Gastrocnemius medialis (tissue), 4 donors: Measurements from ENCODE around the gene AUTS2.
A peak's percentile ranks its signal among the peaks of the same experiment; 100 is the strongest.

Experiments
- POLR2A ChIP-seq, 2 donors: fragments of 450-650 bp; IDR thresholded peaks; one replicate each; pipeline ENCODE4 v1.6.1; 2017; ENCODE audit warnings: antibody characterized with exemption in 2 of 2, mild to moderate bottlenecking in 2 of 2, moderate library complexity in 2 of 2
- TF ChIP-seq, protein P1 (sequence below), 5 experiments: fragments of 450-650 bp in 3 of 5; fragments of 200-600 bp in 2 of 5; sonication (generic) in 2 of 5; IDR thresholded peaks in 4 of 5; conservative IDR thresholded peaks in 1 of 5; 1 replicate in 4 of 5; 2 replicates in 1 of 5; pipeline ENCODE4 v1.5.1; 2016 to 2019; ENCODE audit warnings: antibody characterized with exemption in 5 of 5, mild to moderate bottlenecking in 3 of 5, moderate library complexity in 3 of 5

DNA sequence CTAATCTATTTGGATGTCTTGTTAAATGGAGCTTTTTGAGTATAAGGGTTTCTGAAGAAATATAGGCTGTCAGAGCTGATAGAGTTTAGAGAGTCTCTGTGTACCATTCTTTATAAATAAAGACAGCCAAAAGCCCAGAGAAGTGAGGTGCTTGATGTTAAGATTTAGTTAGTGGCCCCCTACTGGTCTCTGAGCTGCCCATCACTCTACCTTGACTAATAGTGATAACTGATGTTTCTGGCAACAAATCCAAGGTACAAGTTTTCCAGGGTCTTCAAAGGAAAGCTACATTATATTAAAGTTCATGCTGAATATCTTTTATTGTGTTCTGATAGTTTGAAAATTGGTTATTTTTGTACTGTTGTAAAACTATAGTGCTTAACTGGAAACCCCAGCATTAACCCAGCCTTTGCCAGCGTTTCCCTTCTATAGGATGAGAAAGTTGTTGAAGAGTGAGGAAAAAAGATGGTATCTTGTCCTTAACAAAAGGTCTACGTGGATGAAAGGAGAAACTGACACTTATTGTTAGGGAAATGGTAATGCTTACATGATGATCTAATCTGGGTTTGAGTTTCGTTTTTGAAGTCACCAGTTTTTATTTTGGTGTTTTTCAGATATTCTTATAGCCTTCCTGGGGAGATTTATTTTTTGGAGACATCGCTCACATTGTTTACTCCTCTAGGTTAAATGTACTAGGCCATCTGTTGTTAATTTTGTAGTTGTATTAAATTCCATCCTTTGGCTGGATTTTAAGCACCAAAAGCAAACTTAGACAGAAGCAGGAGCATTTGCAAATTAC is 79.0 kb downstream of the AUTS2 start:
- TF ChIP-seq, protein P1, sequence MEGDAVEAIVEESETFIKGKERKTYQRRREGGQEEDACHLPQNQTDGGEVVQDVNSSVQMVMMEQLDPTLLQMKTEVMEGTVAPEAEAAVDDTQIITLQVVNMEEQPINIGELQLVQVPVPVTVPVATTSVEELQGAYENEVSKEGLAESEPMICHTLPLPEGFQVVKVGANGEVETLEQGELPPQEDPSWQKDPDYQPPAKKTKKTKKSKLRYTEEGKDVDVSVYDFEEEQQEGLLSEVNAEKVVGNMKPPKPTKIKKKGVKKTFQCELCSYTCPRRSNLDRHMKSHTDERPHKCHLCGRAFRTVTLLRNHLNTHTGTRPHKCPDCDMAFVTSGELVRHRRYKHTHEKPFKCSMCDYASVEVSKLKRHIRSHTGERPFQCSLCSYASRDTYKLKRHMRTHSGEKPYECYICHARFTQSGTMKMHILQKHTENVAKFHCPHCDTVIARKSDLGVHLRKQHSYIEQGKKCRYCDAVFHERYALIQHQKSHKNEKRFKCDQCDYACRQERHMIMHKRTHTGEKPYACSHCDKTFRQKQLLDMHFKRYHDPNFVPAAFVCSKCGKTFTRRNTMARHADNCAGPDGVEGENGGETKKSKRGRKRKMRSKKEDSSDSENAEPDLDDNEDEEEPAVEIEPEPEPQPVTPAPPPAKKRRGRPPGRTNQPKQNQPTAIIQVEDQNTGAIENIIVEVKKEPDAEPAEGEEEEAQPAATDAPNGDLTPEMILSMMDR (IDR thresholded peaks at IDR 0.05 in 4 of 5, conservative IDR thresholded peaks at IDR 0.05 in 1 of 5), result peak in 1 of 5 experiments; percentile 16
- no peak for TF ChIP-seq POLR2A (IDR thresholded peaks at IDR 0.05)
